Neural cell (in vitro differentiated cells): Measurements from ENCODE around the gene PRKAR1A. TPM values are rescaled to one million over a fixed set of nuclear protein-coding genes. Genes with fewer than 3 reads are reported as not detected.

Experiments used
- H2AFZ ChIP-seq: fragments of 200-600, 300-800 bp; sonication (generic), shearing (Covaris generic); 2 replicates; pipeline ENCODE4 v1.6.0; 2014; ENCODE audit warnings: low read depth, mild to moderate bottlenecking, antibody characterized with exemption, low read length, moderate library complexity
- H3F3A ChIP-seq: fragments of 200-600 bp; shearing (Covaris generic); 2 replicates; pipeline ENCODE4 v1.6.1; 2016; ENCODE audit warnings: mild to moderate bottlenecking, moderate library complexity, mixed read lengths, antibody characterized with exemption, low read length; ENCODE audit not compliant: insufficient read depth, poor library complexity, severe bottlenecking
- H3K27ac ChIP-seq: fragments of 200-600, 300-800 bp; sonication (generic), shearing (Covaris generic); 2 replicates; pipeline ENCODE4 v1.5.1; 2014; ENCODE audit warnings: mild to moderate bottlenecking, low read length, moderate library complexity
- H3K27me3 ChIP-seq: fragments of 300-800, 200-600 bp; sonication (generic), shearing (Covaris generic); 2 replicates; pipeline ENCODE4 v1.6.0; 2014; ENCODE audit warnings: mild to moderate bottlenecking, low read depth, low read length, moderate library complexity; ENCODE audit not compliant: insufficient read depth
- H3K36me3 ChIP-seq: fragments of 300-800, 200-600 bp; sonication (generic), shearing (Covaris generic); 2 replicates; pipeline ENCODE4 v1.5.1; 2014; ENCODE audit warnings: mild to moderate bottlenecking, antibody characterized with exemption, low read length, moderate library complexity; ENCODE audit not compliant: insufficient read depth
- H3K4me2 ChIP-seq: fragments of 300-800, 200-600 bp; sonication (generic), shearing (Covaris generic); 2 replicates; pipeline ENCODE4 v1.6.0; 2014; ENCODE audit warnings: mild to moderate bottlenecking, low read length
- H3K4me3 ChIP-seq: fragments of 300-800, 200-600 bp; sonication (generic), shearing (Covaris generic); 2 replicates; pipeline ENCODE4 v1.5.1; 2014; ENCODE audit warnings: mild to moderate bottlenecking, low read length, moderate library complexity
- H3K79me2 ChIP-seq: fragments of 200-600 bp; shearing (Covaris generic); replicated peaks from 2 replicates; pipeline ENCODE4 v1.6.0; 2014; ENCODE audit warnings: mild to moderate bottlenecking, low read length, moderate library complexity; ENCODE audit not compliant: insufficient read depth
- H3K9ac ChIP-seq: fragments of 300-800, 200-600 bp; sonication (generic), shearing (Covaris generic); 2 replicates; pipeline ENCODE4 v1.6.1; 2016; ENCODE audit warnings: mild to moderate bottlenecking, low read length, mixed read lengths
- H3K9me2 ChIP-seq: fragments of 200-600 bp; shearing (Covaris generic); 2 replicates; pipeline ENCODE4 v1.6.1; 2016; ENCODE audit warnings: mild to moderate bottlenecking, low read length, mixed read lengths; ENCODE audit not compliant: insufficient read depth
- H3K9me3 ChIP-seq: fragments of 200-600, 300-800 bp; sonication (generic), shearing (Covaris generic); 2 replicates; pipeline ENCODE4 v1.6.1; 2016; ENCODE audit warnings: mild to moderate bottlenecking, mixed run types, low read length, moderate library complexity, mixed read lengths
- H4K20me1 ChIP-seq: fragments of 200-600 bp; shearing (Covaris generic); 2 replicates; pipeline ENCODE4 v1.6.1; 2016; ENCODE audit warnings: mild to moderate bottlenecking, mixed run types; ENCODE audit not compliant: insufficient read depth
- CTCF ChIP-seq: fragments of 450-650 bp; IDR thresholded peaks from 2 replicates; pipeline ENCODE4 v1.5.1; 2014; ENCODE audit warnings: antibody characterized with exemption, mild to moderate bottlenecking, moderate library complexity; ENCODE audit not compliant: poor library complexity, severe bottlenecking
- EP300 ChIP-seq: fragments of 450-650 bp; conservative IDR thresholded peaks from 2 replicates; pipeline ENCODE4 v1.6.1; 2014; ENCODE audit warnings: antibody characterized with exemption, mild to moderate bottlenecking, moderate library complexity; ENCODE audit not compliant: poor library complexity, severe bottlenecking
- EZH2 ChIP-seq: fragments of 200-600, 300-800 bp; shearing (Covaris generic), sonication (generic); IDR thresholded peaks from 2 replicates; pipeline ENCODE4 v1.6.1; 2014; ENCODE audit warnings: antibody characterized with exemption, low read length, borderline replicate concordance, mild to moderate bottlenecking; ENCODE audit not compliant: insufficient read depth, poor library complexity, severe bottlenecking
- MXI1 ChIP-seq: fragments of 450-650 bp; conservative IDR thresholded peaks from 2 replicates; pipeline ENCODE4 v1.6.1; 2014; ENCODE audit warnings: antibody characterized with exemption, mild to moderate bottlenecking; ENCODE audit not compliant: poor library complexity, severe bottlenecking
- POLR2AphosphoS5 ChIP-seq: IDR thresholded peaks from 2 replicates; pipeline ENCODE4 v1.6.1; 2012
- RAD21 ChIP-seq: fragments of 450-650 bp; conservative IDR thresholded peaks from 2 replicates; pipeline ENCODE4 v1.6.1; 2014; ENCODE audit warnings: antibody characterized with exemption, mild to moderate bottlenecking, moderate library complexity
- REST ChIP-seq: IDR thresholded peaks from 2 replicates; pipeline ENCODE4 v1.6.1; 2012; ENCODE audit warnings: borderline replicate concordance
- SMC3 ChIP-seq: fragments of 450-650 bp; conservative IDR thresholded peaks from 2 replicates; pipeline ENCODE4 v1.6.1; 2014; ENCODE audit warnings: antibody characterized with exemption, mild to moderate bottlenecking, moderate library complexity; ENCODE audit not compliant: poor library complexity
- TAF1 ChIP-seq: IDR thresholded peaks from 2 replicates; pipeline ENCODE4 v1.6.1; 2012; ENCODE audit warnings: low read depth
- polyA plus RNA-seq: library from polyadenylated mRNA; depleted of rRNA; stranded (reverse); fragments of >200 nt; gene quantifications from 2 replicates; pipeline ENCODE4 v1.2.3, GENCODE V29; 2014

Gene PRKAR1A
- polyA plus RNA-seq, 1 donor from 2014 or later = 539 TPM

GRCh38 chr17:68539548-68540467, 27.6 kb downstream of the PRKAR1A start:
- Histone ChIP-seq H3K9ac (no peak overlapping the region), H3K27me3 (no peaks in the 10 kb centered on the region), H3K27ac (no peak overlapping the region), H3K4me3 (no peak overlapping the region), H3K9me2 (no peaks in the 10 kb centered on the region), H3K9me3 (no peaks in the 10 kb centered on the region), H3K4me2 (no peak overlapping the region), H3F3A (no peaks in the 10 kb centered on the region), H4K20me1 (no peaks in the 10 kb centered on the region), H3K79me2 (no peaks in the 10 kb centered on the region), H3K36me3 (no peaks in the 10 kb centered on the region), H2AFZ (no peak overlapping the region)
- no peak for TF ChIP-seq POLR2AphosphoS5
- TF ChIP-seq CTCF = no peak
- TF ChIP-seq SMC3 = no peak
- TF ChIP-seq TAF1 = no peak
- TF ChIP-seq EP300 = no peak

GRCh38 chr17:68540981-68541380, 28.8 kb downstream of the PRKAR1A start:
- H3F3A ChIP-seq = no peaks in the 10 kb centered on the region
- no peak overlapping the region for H3K9ac ChIP-seq
- H3K4me3 ChIP-seq = no peak overlapping the region
- no peaks in the 10 kb centered on the region for H3K9me3 ChIP-seq
- H3K27ac ChIP-seq = no peak overlapping the region
- H3K27me3 ChIP-seq = no peaks in the 10 kb centered on the region
- no peaks in the 10 kb centered on the region for H3K79me2 ChIP-seq
- H3K9me2 ChIP-seq = no peaks in the 10 kb centered on the region
- H4K20me1 ChIP-seq = no peaks in the 10 kb centered on the region
- H3K4me2 ChIP-seq = no peak overlapping the region
- no peaks in the 10 kb centered on the region for H3K36me3 ChIP-seq
- TF ChIP-seq CTCF (no peak), EZH2 (no peak), SMC3 (no peak), RAD21 (no peak), TAF1 (no peak), MXI1 (no peak), EP300 (no peak), POLR2AphosphoS5 (no peak), REST (no peak)
- H2AFZ ChIP-seq = no peak overlapping the region
